Left ventricle myocardium superior (tissue), 1 donor: ENCODE data around the gene HK3. TPM values are rescaled to one million over a fixed set of nuclear protein-coding genes. Genes with fewer than 3 reads are reported as not detected.

Source experiments
- ATAC-seq: fragments of 200-7000 bp; cut with Tn5 transposase; one replicate; pipeline ENCODE4 v1.9.1; 2020; ENCODE audit warnings: mild to moderate bottlenecking, moderate library complexity
- DNase-seq: peaks from one replicate; pipeline ENCODE4 v3.0.0-alpha.2; 2020
- intact Hi-C: fragments of 100-400 bp; cut with micrococcal nuclease; formaldehyde crosslinking; loops from one replicate; pipeline ENCODE4 v1.11.0; 2022
- total RNA-seq: library from RNA; stranded (reverse); fragmentation: NEBNext Ultra II Directional; extraction: Animal tissue kit (Norgen Biotek cat#: 25700); gene quantifications from one replicate; pipeline ENCODE4 v1.2.1, GENCODE V29; 2021
- donor health status: DM: no; HTN: yes; CAD: no; lungs with severe emphysema.

Gene HK3
- total RNA-seq, 1 donor from 2014 or later = 3.7 TPM

DNA sequence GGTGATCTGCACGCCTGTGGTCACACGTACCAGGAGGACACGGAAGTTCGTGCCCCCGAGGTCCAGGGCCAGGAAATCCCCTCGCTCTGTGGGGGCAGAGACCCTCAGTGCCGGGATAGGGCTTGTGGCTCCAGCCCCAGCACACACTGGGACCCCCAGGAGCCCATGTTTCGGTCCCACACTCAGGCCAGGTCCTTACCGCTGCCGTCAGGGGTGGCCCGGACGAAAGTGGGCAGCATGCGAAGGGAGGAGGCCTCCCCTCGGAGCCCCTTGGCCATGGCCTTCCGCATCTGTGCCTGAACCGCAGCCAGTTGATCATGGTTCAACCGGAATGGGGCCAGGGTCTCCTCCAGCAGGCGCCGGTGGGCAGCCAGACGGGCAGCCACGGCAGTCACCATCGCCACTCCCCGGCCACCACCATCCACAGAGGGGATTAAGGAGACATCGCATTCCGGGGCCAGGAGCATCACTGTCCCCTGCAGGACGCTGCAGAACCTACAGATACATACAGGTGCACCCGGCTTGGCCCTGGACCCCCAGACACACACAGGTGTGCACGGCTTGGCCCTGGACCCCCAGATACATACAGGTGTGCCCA, 11.8 kb downstream of the HK3 start:
- intact Hi-C loops = no loop called here
- ATAC-seq (no peak), DNase-seq (no peak)

DNA sequence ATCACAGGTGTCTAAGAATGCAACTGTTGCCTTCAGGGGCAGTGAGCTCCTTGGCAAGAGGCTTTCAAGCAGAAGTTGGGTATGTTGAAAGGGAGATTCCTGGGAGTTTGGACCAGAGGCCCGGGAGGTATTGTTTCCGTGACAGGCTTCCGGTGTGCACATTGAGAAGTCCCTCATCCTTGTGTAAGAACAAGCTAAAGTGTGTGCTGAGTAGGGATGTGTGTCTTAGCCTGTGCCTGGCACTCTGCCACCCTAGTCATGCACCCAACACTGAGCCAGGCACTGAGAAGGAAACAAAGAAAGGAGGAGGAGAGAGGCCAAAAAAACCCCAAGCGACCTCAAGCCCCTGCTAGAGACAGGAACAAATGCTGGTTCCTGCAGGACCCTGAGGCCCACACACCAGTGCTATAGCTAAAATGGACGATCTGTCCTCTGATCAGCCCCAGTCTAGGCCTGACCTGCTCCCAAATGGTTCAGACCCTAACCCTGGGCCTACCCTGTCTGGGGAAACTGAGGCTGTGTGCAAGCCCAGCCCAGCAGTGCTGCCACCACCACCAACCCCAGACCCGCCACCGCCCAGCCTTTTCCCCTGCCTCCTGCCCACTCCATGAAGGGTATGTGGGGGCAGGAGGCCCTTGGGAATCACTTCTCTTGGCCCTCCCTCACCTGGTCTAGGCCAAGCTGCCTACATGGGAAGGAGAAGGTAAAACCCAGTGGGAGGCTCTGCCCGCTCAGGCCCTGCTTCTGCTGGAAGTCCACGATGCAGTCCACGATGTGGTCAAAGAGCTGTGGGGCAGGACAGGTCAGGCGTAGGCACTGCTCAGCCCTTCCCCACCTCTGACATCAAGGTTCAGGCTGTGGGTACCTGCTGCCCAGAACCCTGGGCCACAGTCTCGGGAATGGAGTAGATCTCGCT, 12.6 kb downstream of the HK3 start:
- intact Hi-C loops = no loop called here
- DNase-seq (no peak), ATAC-seq (no peak)

DNA sequence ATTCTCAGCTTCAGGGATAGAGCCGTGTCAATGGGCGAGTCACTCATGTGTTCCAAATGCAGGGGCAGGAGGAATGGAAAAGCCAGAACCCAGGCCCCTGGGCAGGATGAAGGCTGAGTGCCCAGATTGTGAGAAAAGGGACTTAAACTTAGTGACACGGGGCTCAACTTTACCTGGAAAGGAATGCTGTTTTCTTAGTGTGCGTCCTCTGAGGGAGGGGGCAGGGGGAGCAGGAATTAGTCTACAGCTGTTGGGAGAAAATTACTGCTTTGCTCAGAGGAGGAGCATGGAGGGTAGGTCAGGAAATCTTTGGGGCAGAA, 14.6 kb downstream of the HK3 start:
- intact Hi-C loops = no loop called here
- DNase-seq = no peak
- ATAC-seq = no peak

- no peak for DNase-seq
- no peak for ATAC-seq
- intact Hi-C loops = no loop called here
Measured at GRCh38 chr5:176883700-176884570, 15.2 kb downstream of the HK3 start.

GRCh38 chr5:176882567-176882903, 16.6 kb downstream of the HK3 start:
- ATAC-seq (no peak), DNase-seq (no peak)
- intact Hi-C loops = no loop called here

DNA sequence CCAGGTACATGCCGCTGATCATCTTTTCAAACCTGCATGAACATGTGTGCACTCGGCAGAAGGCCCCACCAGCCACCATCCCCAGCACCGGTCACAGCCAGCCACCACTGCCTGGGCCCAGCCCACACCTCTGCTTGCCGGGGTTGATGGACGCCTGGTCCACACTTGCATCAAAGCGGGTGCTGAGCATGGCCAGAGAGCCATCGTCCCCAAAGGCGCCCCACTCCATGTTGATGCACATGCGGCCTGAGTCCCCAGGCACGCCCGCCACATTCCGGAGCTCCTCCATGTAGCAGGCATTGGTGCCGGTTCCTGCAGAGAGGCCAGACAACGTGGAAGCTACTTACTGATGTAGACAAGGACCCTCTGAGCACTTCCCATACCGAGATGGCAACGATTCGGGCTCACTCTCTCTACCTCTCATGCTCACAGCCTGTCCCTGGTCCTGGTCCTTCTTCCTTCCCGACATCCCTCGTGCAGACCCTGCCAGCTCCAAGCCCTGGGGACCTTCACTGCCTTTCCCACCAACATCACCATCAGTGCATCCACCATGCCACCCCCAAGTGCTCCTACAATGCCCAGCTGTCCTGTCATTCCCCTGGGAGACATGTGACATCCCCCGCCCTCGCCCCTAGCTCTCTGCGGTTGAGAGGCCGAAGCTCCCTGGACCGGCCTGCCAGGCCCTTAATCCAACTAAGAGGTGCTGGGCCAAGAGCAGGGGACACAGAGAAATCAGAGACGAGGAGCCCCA, 17.2 kb downstream of the HK3 start:
- intact Hi-C loops = no loop called here
- no peak for DNase-seq
- ATAC-seq = no peak

GRCh38 chr5:176881021-176881749, 18.0 kb downstream of the HK3 start:
- no peak for DNase-seq
- intact Hi-C loops = no loop called here
- no peak for ATAC-seq

GRCh38 chr5:176880366-176881020, 18.7 kb downstream of the HK3 start:
- ATAC-seq (no peak), DNase-seq (peak; percentile 10)
- intact Hi-C loops = no loop called here

DNA sequence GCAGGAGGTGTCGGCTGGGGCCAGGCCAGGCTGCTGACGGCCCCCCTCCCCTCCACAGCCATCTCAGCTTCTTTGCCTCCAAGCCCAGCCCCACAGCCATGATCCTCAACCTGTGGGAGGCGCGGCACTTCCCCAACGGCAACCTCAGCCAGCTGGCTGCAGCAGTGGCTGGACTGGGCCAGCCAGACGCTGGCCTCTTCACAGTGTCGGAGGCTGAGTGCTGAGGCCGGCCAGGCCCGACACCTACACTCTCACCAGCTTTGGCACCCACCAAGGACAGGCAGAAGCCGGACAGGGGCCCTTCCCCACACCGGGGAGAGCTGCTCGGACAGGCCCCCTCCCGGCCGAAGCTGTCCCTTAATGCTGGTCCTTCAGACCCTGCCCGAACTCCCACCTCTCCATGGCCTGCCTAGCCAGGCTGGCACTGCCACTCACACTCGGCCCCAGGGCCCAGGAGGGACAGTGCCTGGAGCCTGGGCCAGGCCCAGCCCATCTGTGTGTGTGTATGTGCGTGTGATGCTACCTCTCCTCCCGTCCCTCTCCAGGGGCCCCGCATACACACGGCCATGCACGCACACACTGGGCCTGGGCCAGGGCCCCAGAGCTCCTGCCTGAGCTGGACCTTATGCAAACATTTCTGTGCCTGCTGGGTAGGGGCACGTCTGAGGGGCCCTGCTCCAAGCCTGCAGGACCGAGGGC, 19.3 kb downstream of the HK3 start:
- DNase-seq (peak; percentile 26), ATAC-seq (no peak)
- intact Hi-C loops = no loop called here

DNA sequence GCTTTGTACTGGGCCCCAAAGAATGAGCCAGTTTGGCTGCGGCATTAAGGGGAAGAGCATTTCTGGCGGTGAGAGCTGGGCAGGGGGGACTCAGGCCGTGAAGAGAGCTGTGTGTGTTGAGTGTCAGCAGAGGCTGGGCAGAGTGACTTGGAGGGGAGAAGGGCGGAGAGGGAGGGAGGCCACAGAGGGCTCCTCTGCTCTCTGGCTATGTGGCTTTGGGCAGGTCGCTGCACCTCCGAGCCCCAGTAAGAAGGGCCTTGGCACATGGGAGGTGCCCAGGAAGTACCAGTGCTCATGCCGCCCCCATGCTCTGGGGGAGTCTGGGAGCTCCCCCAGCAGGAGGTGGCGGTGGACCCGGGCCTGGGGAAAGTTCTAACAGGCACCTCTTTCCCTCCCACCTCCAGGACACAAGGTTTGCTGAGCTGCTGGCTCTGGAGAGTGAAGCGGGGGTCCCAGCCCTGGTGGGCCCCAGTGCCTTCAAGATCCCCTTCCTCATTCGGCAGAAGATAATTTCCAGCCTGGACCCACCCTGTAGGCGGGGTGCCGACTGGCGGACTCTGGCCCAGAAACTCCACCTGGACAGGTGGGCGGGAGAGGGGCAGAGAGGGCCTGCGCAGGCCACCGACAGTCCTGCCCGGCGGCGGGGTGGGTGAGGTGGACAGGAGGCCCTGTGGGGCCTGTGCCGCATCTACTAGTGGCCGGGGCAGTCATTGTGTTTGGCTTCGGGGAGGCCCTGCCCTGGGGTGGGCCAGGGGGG, 20.1 kb downstream of the HK3 start:
- ATAC-seq (no peak), DNase-seq (no peak)
- intact Hi-C loops = no loop called here

GRCh38 chr5:176878463-176878862, 20.7 kb downstream of the HK3 start:
- intact Hi-C loops = no loop called here
- DNase-seq = no peak
- ATAC-seq = no peak

- DNase-seq (no peak), ATAC-seq (no peak)
- intact Hi-C loops = no loop called here
Measured at GRCh38 chr5:176877793-176878331, 21.3 kb downstream of the HK3 start.

DNA sequence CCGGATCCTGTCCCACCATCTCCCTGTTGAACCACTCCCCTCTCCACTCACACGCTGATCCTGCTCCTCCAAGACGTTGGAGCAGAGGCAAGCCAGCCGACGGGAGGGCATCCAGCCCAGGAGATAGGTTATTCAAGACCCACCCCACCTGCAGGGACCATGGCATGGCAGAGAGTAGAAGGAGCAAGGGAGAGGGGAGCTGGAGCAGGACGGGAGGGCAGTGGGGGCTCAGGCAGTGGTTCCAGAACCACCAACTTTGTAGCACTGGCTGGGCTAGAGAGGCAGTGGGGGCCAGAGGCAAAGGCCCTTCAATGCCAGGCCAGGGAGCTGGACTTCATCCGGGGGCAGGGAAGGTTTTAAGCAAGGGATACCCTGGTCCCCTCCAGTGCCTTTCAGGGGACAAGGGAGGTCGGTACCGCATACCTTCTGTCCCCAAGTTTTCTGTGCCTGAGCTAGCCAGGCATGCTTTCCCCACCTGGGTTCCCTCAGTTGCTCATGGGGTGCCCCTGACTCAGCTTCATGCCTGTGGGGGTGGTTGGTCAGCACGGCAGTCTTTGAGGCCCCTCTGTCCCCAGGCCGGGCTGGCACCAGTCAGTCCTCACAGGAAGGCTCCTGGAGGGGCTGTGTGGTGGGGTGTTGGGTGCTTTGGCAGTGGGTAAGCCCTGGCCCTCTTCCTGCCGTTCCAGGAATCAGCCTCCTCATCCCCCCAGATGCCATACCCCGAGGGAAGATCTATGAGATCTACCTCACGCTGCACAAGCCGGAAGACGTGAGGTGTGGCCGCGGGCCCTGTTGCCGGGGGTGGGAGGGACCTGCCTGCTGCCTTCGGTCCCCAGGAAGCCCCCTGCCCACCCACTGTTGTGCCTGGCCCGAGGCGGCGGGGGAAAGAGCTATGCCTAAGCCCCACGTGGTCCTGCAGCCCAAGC, 22.4 kb downstream of the HK3 start:
- DNase-seq (no peak), ATAC-seq (no peak)
- intact Hi-C loops = no loop called here

DNA sequence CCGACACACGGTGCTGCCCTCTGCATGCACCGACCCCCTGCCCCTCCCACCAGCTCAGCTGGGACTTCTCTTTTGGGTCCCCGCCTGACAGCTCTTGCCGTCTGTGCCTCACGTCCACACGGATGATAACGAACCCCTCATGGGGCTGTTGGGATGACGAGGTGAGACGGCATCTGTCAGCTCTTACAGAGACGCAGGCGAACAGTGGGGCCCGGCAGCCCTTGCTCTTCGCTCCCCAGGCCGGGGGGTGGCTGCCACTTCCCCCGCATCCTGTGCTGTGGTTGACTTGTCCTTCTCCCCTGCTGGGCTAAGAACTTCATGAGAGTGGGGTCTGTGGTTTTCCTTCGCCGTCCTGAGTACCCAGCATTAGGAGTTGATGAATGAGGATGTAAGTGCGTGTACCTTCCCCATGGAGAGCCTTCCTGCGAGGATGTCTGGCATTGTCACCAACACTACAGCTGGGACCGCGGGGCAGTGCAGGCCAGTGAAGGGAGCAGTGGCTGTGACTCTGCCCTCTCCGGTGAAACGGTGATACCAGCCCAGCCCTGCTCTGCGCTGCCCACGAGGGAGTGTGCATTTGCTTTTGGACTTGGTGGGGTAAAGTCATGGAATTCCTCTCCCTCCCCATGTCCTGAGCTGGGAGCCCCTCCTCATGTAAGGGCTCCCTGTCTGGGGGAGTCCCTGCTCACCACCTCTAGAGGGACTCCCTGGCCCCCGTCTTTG, 23.2 kb downstream of the HK3 start:
- DNase-seq (no peak), ATAC-seq (no peak)
- intact Hi-C loops = no loop called here

GRCh38 chr5:176875014-176875550, 24.1 kb downstream of the HK3 start:
- DNase-seq = no peak
- ATAC-seq = no peak
- intact Hi-C loops = no loop called here
